ENCODE measurements around the gene TMEM184A. TPM values are rescaled to one million over a fixed set of nuclear protein-coding genes. Genes with fewer than 3 reads are reported as not detected.
A peak's percentile ranks its signal among the peaks of the same experiment; 100 is the strongest.

Gene TMEM184A
- total and polyA plus RNA-seq, 2 of the 4 experiments (the other 2 are of a cell fraction): 0.36 to 1.9 TPM

GRCh38 chr7:1549357-1550004 is 6.5 kb downstream of the TMEM184A start:
- POLR2A ChIA-PET (ENCODE audit: unreplicated experiment): no interaction called here
- Histone ChIP-seq H2BK120ac (ENCODE audit: low read depth, low read length) (no peak overlapping the region), H3K4me1 (ENCODE audit: control insufficient read depth, insufficient read depth, low read length) (no peaks in the 10 kb centered on the region), H2AK9ac (replicated peaks; ENCODE audit: low read depth, low read length, poor library complexity) (no peak overlapping the region), H3K23ac (ENCODE audit: low read depth, low read length) (no peak overlapping the region), H3K4ac (ENCODE audit: low read depth, low read length) (no peak overlapping the region), H4K8ac (ENCODE audit: low read depth in 2 of 2, low read length in 2 of 2) (no peak overlapping the region), H2BK15ac (ENCODE audit: low read depth, low read length) (no peak overlapping the region), H2AFZ (replicated peaks; ENCODE audit: low read length, poor library complexity) (no peak overlapping the region), H3K27ac (ENCODE audit: insufficient read depth, low read length) (no peak overlapping the region), H3K27me3 (ENCODE audit: control insufficient read depth, insufficient read depth, low read length) (no peaks in the 10 kb centered on the region), H3K9ac (ENCODE audit: low read depth, low read length) (no peak overlapping the region), H4K20me1 (ENCODE audit: insufficient read depth, low read length) (no peaks in the 10 kb centered on the region; the same call in 1 of the 2 replicates), H3K79me1 (ENCODE audit: low read depth in 1 of 2, low read length in 2 of 2) (no peaks in the 10 kb centered on the region), H3K9me1 (ENCODE audit: insufficient read depth, low read length) (no peaks in the 10 kb centered on the region; the same call in 1 of the 2 replicates), H3K9me3 (ENCODE audit: control insufficient read depth, insufficient read depth, low read length) (no peaks in the 10 kb centered on the region), H2BK5ac (ENCODE audit: low read depth, low read length, poor library complexity, severe bottlenecking) (no peak overlapping the region), H3K36me3 (ENCODE audit: control insufficient read depth, insufficient read depth, low read length) (peaks cover 5% of the 10 kb centered on the region), H3K18ac (ENCODE audit: low read depth, low read length) (no peak overlapping the region), H2BK20ac (ENCODE audit: low read depth, low read length) (no peak overlapping the region), H3K56ac (ENCODE audit: extremely low read depth, insufficient read depth, low read length) (no peak overlapping the region), H4K91ac (ENCODE audit: insufficient read depth, low read depth, low read length) (no peak overlapping the region), H3K4me2 (ENCODE audit: low read depth, low read length) (no peak overlapping the region), H4K5ac (ENCODE audit: low read depth, low read length) (no peak overlapping the region), H2AK5ac (ENCODE audit: low read depth, low read length) (peak overlapping the region; percentile 59; the same call in 1 of the 2 replicates), H3K4me3 (ENCODE audit: insufficient read depth, low read depth, low read length) (no peak overlapping the region), H3K14ac (replicated peaks; ENCODE audit: low read depth, low read length) (no peak overlapping the region)
- BruUV-seq (replicated peaks): no TSS peak
- TF ChIP-seq, protein P1, sequence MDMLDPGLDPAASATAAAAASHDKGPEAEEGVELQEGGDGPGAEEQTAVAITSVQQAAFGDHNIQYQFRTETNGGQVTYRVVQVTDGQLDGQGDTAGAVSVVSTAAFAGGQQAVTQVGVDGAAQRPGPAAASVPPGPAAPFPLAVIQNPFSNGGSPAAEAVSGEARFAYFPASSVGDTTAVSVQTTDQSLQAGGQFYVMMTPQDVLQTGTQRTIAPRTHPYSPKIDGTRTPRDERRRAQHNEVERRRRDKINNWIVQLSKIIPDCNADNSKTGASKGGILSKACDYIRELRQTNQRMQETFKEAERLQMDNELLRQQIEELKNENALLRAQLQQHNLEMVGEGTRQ (IDR thresholded peaks at IDR 0.05; ENCODE audit: low read depth, low read length): no peak
- TF ChIP-seq CHD1 (IDR thresholded peaks at IDR 0.05; ENCODE audit: low read depth, low read length): no peak
- TF ChIP-seq, protein P2, sequence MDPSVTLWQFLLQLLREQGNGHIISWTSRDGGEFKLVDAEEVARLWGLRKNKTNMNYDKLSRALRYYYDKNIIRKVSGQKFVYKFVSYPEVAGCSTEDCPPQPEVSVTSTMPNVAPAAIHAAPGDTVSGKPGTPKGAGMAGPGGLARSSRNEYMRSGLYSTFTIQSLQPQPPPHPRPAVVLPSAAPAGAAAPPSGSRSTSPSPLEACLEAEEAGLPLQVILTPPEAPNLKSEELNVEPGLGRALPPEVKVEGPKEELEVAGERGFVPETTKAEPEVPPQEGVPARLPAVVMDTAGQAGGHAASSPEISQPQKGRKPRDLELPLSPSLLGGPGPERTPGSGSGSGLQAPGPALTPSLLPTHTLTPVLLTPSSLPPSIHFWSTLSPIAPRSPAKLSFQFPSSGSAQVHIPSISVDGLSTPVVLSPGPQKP (IDR thresholded peaks at IDR 0.05; ENCODE audit: borderline replicate concordance, low read depth, low read length): no peak
- TF ChIP-seq CTCF (conservative IDR thresholded peaks at IDR 0.05; ENCODE audit: low read depth, low read length): no peak
- TF ChIP-seq FOS (IDR thresholded peaks at IDR 0.05; ENCODE audit: low read depth, low read length): no peak
- no peak for TF ChIP-seq MXI1 (IDR thresholded peaks at IDR 0.05; ENCODE audit: borderline replicate concordance, low read depth, low read length)
- TF ChIP-seq MAZ (IDR thresholded peaks at IDR 0.05; ENCODE audit: borderline replicate concordance, low read depth, low read length): no peak
- no peak for TF ChIP-seq SMC3 (IDR thresholded peaks at IDR 0.05; ENCODE audit: low read depth, low read length)
- no peak for TF ChIP-seq NFE2L2 (IDR thresholded peaks at IDR 0.05; ENCODE audit: low read depth, low read length)
- TF ChIP-seq RFX5 (IDR thresholded peaks at IDR 0.05; ENCODE audit: low read depth, low read length): no peak
- no peak for TF ChIP-seq BHLHE40 (IDR thresholded peaks at IDR 0.05; ENCODE audit: low read depth, low read length)
- no peak for TF ChIP-seq CEBPB (IDR thresholded peaks at IDR 0.05; ENCODE audit: low read depth, low read length)
- no peak for TF ChIP-seq RCOR1 (IDR thresholded peaks at IDR 0.05; ENCODE audit: insufficient replicate concordance, low read length)
- TF ChIP-seq POLR2A (IDR thresholded peaks at IDR 0.05; ENCODE audit: low read depth, low read length): no peak; the same call in 1 of the 2 replicates
- TF ChIP-seq MAFK (IDR thresholded peaks at IDR 0.05; ENCODE audit: low read depth, low read length): no peak
- TF ChIP-seq RAD21 (IDR thresholded peaks at IDR 0.05; ENCODE audit: low read length): no peak
- intact Hi-C loops (cut with micrococcal nuclease): no loop called here
- 96% methylated on average over 10 of the region's 27 CpGs; no CpG with 5 or more reads in 1 of the 2 experiments for WGBS, 2 experiments (ENCODE audit: extremely low coverage in 2 of 2, insufficient read length in 1 of 2)
- no peak for ATAC-seq (ENCODE audit: low read depth)
- CTCF ChIA-PET: no interaction called here
- no peak for DNase-seq
- dilution Hi-C loops (cut with HindIII; ENCODE audit: low sequenced_read_pairs, unreplicated experiment): no loop called here
- in situ Hi-C loops (cut with MboI; ENCODE audit: low sequenced_read_pairs): no loop called here
